Melanocyte of skin (primary cell): Measurements from ENCODE around the gene SPDYE2. TPM values are rescaled to one million over a fixed set of nuclear protein-coding genes. Genes with fewer than 3 reads are reported as not detected.

Source experiments
- total RNA-seq, 2 donors: library from RNA; depleted of rRNA; stranded (reverse); fragments of >200 nt; gene quantifications; 2 replicates each; pipeline ENCODE4 v1.2.3, GENCODE V29; 2012

Gene SPDYE2
- not detected for total RNA-seq

GRCh38 chr7:102550808-102551422 is at the start of gene SPDYE2:
Gene SPDYE2 (plus strand): TSS chr7:102551226. CDS start chr7:102553256, 2,030 bp downstream.

GRCh38 chr7:102517550-102518147 is 33.4 kb upstream of the SPDYE2 start, which contains the start of gene RASA4B:
Gene RASA4B (minus strand): TSS chr7:102517777. CDS start chr7:102517710, 67 bp downstream.

GRCh38 chr7:102543596-102543995 is 7.4 kb upstream of the SPDYE2 start, which contains the start of gene UPK3BL2:
Gene UPK3BL2 (minus strand): TSS chr7:102543696. CDS start chr7:102543636, 60 bp downstream.

GRCh38 chr7:102572261-102573239 is 21.5 kb downstream of the SPDYE2 start, which contains the start of gene POLR2J3:
Gene POLR2J3 (minus strand): TSS chr7:102572583. CDS start chr7:102572521, 62 bp downstream.

Other genes with a start within 250 kb of the SPDYE2 start
- gene SPDYE6, start 194.8 kb upstream of the SPDYE2 start, total RNA-seq: not detected
- gene PRKRIP1, start 154.9 kb upstream of the SPDYE2 start, total RNA-seq: 10 to 100 TPM; 11.0 to 12.3 TPM
- gene ORAI2, start 117.7 kb upstream of the SPDYE2 start, total RNA-seq: 10 to 100 TPM; 21.0 to 26.0 TPM
- gene ALKBH4, start 86.4 kb upstream of the SPDYE2 start, total RNA-seq: 10 to 100 TPM; 14.3 to 20.0 TPM
- 10 to 100 TPM; 30.3 to 48.6 TPM for gene LRWD1, start 86.2 kb upstream of the SPDYE2 start, total RNA-seq
- gene POLR2J, start 72.3 kb upstream of the SPDYE2 start, total RNA-seq: 10 to 100 TPM; 36.5 to 52.3 TPM
- gene RASA4B, start 33.4 kb upstream of the SPDYE2 start, total RNA-seq: under 1 TPM; under 0.01 to 1.00 TPM
- 1 to 10 TPM; 2.3 to 2.4 TPM for gene UPK3BL2, start 7.5 kb upstream of the SPDYE2 start, total RNA-seq
- 10 to 100 TPM; 33.0 to 66.4 TPM for gene POLR2J3, start 21.4 kb downstream of the SPDYE2 start, total RNA-seq
- 1 to 10 TPM in 1 of 2 donors, under 1 TPM in 1; 0.33 to 2.1 TPM for gene RASA4, start 65.5 kb downstream of the SPDYE2 start, total RNA-seq
- gene UPK3BL1, start 91.6 kb downstream of the SPDYE2 start, total RNA-seq: 10 to 100 TPM in 1 of 2 donors, 1 to 10 TPM in 1; 6.2 to 11.0 TPM
- not detected for gene SPDYE2B, start 99.1 kb downstream of the SPDYE2 start, total RNA-seq
- gene POLR2J2, start 120.4 kb downstream of the SPDYE2 start, total RNA-seq: 1 to 10 TPM; 3.0 to 4.5 TPM
- gene FAM185A, start 197.8 kb downstream of the SPDYE2 start, total RNA-seq: 1 to 10 TPM; 6.9 to 7.7 TPM